GM18907 (cell line): ENCODE results near the gene ADAM11.

ENCODE experiments used
- ATAC-seq: cut with Tn5 transposase; IDR thresholded peaks from one replicate; pipeline ENCODE4 v1.9.1; 2021; ENCODE audit warnings: mild to moderate bottlenecking, moderate library complexity; ENCODE audit not compliant: unreplicated experiment

ADAM11 gene

DNA sequence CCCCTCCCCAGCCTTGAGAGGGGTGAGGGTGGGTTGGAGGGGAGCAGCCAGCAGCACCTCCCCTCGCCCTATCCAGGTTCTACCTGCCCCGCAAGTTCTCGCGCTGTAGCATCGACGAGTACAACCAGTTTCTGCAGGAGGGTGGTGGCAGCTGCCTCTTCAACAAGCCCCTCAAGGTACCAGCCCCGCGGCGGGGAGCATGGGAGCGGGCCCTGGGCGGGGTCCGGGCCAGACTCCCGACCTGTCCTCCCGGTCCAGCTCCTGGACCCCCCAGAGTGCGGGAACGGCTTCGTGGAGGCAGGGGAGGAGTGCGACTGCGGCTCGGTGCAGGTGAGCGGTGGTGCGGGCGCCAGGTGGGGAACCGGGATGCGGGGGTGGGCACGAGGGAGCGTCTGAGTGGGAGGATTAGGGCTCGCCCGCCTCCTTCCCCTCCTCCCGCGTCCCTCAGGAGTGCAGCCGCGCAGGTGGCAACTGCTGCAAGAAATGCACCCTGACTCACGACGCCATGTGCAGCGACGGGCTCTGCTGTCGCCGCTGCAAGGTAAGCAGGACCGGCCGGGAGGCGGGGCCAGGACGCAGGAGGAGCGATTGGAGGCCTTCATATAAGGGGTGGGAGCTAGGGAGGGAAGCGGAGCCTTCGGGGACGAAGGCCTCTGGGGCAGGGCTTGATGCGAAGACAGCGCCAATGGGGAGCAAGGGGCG, 16.5 kb downstream of the ADAM11 start:
- ATAC-seq, result peak; percentile 80

DNA sequence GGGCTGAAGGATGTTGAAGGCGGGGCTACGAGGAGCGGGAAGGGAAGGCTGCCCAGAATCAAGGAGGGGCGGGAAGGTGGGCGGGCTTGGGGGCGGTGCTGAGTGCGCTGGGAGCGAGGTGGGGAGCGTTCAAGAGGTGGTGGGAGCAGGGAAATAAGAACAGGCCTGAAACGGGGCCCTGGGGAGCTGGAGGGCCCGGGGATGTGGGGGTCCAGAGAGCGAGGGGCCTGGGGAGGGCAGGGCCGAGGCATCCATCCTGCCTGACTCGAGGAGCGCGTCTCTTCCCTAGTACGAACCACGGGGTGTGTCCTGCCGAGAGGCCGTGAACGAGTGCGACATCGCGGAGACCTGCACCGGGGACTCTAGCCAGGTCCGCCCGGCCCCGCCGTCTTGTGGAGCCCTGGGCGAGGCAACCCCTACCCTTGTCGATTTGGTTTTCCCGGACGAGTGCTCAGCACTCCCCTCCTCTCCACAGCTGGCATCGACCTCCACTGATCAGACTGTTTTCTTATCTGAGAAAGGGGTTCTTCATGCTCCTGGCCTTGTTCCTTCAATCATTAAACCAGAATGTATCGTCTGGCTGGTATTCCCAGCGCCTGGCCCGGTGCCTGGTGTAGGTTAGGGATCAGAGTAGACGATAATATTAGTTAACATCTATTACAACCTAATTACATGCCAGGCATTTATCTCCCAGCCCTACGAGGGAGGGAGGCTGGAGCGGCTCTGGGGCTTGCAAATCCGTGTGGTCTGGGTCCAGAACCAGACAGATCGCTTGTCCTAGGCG, 17.2 kb downstream of the ADAM11 start:
- ATAC-seq, result no peak

DNA sequence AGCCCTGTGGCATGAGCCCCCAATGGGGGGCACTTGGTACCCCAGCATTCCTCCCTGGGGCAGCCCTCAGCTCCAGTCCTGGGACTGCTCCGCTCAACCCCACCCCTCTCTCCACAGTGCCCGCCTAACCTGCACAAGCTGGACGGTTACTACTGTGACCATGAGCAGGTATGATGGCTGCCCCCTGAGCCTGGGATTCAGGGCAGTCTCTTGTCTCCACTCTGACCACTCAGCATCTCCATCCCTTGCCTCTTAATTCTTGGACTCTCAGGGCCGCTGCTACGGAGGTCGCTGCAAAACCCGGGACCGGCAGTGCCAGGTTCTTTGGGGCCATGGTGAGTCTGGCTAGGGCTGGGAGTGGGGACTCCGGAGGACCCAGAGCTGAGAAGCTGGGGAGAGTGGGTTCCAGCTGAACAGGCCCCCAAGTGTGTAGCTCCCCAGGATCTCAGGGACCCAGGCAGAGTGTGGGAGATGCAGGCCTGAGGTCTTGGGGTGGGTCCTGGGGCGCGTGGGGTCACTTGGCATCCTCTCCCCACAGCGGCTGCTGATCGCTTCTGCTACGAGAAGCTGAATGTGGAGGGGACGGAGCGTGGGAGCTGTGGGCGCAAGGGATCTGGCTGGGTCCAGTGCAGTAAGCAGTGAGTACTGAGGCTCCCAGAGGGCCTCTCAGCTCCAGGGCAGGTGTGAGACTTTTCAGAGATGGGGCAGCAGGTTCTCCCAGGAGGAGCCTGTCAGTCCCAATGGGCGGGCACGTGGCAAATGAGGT, 18.0 kb downstream of the ADAM11 start:
- no peak for ATAC-seq

GRCh38 chr17:44777394-44778348, 18.9 kb downstream of the ADAM11 start:
- ATAC-seq, result no peak

- no peak for ATAC-seq
These were observed 19.9 kb downstream of the ADAM11 start for GRCh38 chr17:44778656-44779210.

DNA sequence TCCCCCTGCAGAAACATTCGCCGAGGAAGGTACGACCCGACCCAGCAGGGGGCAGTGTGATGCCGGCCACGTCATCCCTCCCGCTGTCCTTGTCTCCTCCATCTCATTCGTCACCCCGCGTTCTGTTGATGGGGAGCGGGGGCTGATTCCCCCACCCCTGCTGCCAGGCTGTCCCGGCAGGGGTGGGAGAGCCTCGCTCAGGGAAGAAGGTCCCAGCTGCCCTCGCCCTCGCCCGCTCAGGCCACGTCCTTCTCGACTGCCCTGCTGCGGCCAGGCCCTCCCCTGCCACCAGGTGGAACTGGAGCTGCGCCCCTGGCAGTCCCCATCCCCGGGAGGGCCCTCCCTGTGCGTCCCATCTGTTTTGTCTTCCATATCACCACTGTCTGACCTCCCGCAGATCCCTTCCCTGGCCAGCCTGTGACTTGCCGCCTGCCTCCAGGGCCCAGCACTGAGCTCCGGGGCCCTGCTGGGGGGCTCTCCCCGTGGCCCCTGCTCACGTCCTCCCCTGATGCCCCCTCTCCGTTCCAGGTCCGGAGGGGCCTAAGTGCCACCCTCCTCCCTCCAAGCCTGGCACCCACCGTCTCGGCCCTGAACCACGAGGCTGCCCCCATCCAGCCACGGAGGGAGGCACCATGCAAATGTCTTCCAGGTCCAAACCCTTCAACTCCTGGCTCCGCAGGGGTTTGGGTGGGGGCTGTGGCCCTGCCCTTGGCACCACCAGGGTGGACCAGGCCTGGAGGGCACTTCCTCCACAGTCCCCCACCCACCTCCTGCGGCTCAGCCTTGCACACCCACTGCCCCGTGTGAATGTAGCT, 20.6 kb downstream of the ADAM11 start:
- ATAC-seq, result peak; percentile 29

GRCh38 chr17:44780161-44780560, 21.4 kb downstream of the ADAM11 start:
- ATAC-seq, result no peak

DNA sequence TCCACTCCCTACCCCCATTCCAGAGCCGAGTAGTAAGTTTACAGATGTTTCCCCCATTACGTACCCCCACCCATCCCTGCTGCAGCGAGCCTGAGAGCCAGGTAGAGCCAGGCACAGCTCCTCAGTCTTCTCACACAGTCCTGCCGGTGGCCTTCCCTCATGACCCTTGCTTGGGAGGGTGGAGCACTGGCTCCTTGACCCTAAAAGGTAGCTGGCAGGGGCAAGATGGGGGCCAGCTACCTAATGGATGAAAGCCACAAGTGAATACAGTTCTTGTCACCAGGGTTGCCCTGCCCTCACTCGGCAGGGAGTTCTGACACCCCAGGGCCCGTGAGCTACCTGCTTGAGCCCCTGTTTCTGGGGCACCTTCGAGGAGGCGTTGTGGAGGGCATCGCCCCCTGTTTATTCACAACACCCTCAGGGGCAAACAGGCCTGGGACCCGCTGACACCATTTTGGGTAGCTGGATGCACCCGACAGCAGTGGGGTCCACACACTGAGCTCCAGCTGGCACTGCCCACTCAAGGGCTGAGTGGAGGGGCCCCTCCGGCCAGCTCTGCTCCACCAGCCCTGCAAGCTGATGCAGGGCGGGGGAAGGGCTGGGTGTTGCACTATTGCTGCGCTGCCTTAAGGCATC, 22.2 kb downstream of the ADAM11 start:
- no peak for ATAC-seq

- ATAC-seq, result no peak
These were observed 22.9 kb downstream of the ADAM11 start for GRCh38 chr17:44781551-44782325.

DNA sequence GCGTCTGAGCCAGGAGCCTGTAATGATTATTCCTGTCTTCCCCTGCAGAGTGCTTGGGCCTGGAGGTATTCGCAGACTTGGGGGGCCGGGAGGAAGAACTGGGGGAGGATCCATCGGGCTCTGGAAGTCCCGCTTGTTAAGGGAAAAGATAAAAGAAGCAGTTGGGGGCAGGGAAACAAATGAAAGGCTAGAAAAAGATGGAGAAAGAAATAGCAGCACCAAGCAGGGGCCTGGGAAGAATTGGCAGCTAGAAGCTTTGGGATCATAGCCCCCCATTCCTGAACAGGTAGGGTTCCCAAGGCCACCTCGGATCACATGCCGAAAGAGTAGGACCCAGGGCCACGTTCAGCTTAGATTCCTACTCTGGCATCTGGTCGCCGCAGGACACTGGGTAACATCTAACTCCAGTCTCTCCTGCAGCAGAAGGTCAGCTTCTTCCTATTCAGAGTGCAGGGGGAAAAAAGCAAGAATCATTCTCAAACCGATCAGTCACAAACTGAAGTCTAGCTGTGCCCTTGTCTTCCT, 23.6 kb downstream of the ADAM11 start:
- ATAC-seq, result no peak

- ATAC-seq, result no peak
These were observed 27.1 kb downstream of the ADAM11 start for GRCh38 chr17:44785921-44786320.

DNA sequence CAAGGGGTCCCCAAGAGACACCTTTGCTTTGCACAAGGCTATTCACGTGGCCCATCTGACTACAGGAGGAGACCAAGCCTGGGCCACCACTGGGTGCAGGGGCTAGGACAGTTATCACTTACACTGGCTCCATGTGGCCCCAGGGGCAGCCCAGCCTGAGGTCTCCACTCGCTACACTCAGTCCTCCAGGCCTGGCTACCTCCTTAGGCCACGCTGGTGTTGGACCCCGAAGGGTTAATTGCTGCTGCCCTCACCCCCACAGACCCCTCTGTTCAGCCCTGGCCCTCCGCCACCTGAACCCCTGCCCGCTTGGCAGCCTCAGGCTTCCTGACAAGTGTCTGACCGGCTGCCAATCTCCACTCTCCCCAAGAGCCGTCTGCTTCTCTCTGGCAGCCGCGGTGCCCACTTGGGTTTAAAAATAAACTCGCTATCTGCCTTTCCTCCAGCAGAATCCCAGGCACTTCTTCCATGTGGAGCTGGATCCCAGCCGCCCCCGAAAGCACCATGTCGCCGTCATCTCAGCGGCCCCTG, 27.8 kb downstream of the ADAM11 start:
- no peak for ATAC-seq

GRCh38 chr17:44787271-44787940, 28.6 kb downstream of the ADAM11 start:
- no peak for ATAC-seq

GRCh38 chr17:44788139-44788538, 29.4 kb downstream of the ADAM11 start:
- no peak for ATAC-seq

- ATAC-seq, result no peak
These were observed 33.5 kb downstream of the ADAM11 start for GRCh38 chr17:44792276-44792675.

GRCh38 chr17:44793885-44794842, 35.4 kb downstream of the ADAM11 start:
- no peak for ATAC-seq
